HG03571 (cell line): ENCODE measurements around the gene FASTKD2.
A peak's percentile ranks its signal among the peaks of the same experiment; 100 is the strongest.
"Not testable (repeated sequence)": the region's sequence is repeated elsewhere in the genome, so short reads cannot be mapped to it uniquely, and the experiment has no call there.

Experiments used
- ATAC-seq: cut with Tn5 transposase; IDR thresholded peaks from one replicate; pipeline ENCODE4 v1.9.1; 2021; ENCODE audit not compliant: unreplicated experiment

Gene FASTKD2

DNA sequence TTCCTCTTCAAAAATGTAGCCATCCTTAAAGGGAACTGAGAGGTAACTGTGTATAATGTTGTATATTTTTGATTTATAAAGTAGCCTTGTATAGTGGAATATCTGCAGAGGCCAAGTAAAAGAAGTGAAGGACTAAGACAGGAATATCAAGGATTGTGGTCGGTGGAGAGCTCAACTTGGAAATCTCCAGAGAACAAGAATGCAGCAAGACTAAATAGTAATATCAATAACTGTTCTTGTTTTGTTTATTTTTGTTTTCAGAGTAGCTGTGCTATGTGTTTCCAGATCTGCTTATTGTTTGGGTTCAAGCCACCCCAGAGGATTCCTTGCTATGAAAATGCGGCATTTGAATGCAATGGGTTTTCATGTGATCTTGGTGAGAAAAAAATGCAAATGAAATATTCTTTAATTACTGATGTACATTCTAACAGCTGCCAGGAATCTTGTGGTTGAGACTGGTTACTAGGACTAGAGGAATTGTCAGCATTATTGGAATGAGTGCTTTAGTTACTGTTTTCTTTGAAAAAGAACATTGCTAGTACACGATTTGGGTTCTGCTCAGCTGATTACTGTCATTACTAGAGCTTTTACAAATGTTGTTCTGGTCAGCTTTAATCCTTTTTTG lies 25.0 kb downstream of the FASTKD2 start:
- ATAC-seq = no peak

DNA sequence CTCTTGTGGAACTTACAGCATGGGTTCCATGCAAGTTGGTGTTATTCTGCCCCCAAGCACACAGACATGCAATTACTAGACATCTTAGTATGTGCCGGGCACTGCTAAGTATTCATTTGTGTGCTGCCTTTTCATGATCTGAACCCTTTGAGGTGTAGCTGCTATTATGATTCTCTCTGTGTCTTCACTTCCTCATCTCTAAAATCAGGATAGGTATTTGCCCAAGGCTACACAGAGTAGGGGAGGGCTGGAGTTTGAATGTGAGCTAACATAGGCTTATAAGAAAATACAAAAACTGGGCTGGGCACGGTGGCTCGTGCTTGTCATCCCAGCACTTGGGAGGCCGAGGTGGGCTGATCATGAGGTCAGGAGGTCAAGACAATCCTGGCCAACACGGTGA lies 27.2 kb downstream of the FASTKD2 start:
- ATAC-seq = no peak

GRCh38 chr2:206797376-206797775 lies 32.0 kb downstream of the FASTKD2 start:
- ATAC-seq = no peak

DNA sequence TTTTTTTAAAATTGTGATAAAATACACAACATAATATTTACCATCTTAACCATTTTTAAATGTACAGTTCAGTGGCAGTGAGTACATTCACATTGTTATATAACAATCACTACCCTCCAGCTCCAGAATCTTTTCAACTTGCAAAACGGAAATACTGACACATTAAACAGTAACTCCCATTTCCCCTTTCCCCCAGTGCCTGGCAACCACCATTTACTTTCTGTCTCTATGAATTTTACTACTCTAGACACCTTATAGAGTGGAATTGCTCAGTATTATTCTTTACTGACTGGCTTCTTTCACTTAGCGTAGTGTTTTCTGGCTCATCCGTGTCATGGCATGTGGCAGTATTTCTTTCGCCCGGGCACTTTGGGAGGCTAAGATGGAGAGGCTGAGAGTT lies 32.6 kb downstream of the FASTKD2 start:
- ATAC-seq = peak; percentile 78

DNA sequence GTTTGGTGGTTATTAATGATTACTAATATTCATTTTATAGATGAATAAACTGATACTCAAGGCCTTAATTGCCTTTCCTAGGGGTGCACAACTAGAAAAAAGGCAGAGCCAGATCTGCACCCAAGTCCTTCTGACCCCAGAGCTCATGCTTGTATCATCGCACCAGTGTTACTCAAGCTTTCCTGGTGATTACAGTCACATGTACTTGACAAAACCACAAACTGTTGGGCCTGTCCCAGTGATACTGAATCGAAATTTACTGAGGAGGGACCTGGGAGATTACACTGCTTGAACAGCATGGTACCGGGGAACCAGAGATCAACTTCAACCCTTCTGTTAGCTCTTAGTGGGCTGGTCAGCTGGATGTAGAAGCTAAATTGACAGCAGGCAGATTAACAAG lies 33.7 kb downstream of the FASTKD2 start:
- ATAC-seq = no peak

DNA sequence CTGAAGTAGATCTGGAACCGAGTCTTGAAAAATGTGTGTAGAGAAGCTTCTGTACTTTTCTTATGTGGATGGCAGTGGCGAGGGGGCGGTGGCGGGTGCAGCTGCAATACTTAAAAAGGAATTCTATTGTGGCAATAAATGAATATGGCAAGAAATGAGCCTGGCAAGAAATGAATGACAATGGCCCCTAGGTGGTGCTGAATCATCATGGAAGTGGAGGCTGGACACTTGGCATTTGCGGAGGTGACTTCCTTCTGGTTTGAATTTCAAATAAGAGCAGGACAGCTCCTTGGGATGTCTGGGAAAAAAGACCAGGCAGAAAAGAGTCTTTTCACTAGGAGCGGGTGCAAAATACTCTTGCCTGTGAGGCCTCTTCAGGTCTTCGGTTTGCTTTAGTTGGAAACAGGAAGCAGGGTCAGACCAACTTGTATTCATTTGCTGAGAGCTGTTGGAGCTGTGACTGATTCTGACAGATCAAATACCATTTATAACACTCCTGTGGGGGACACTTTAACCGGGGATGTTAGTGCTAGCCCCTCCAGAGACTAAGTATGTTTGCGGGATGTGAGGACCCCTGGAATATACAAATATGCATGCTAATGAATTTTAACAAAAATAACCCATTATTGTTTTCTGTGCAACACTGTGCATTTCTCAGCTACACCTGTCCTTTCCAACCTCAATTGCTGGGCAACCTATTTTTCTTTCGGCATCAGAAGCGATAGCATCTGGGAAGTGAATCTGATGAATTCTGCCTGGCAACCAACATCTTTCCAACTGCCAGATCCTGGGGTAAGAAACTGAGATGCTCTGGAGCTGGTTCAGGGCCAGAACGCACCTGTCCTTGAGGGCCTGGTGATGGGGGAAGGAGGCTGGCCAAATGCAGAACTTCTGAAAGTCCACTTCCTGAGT lies 35.4 kb downstream of the FASTKD2 start:
- ATAC-seq = no peak

DNA sequence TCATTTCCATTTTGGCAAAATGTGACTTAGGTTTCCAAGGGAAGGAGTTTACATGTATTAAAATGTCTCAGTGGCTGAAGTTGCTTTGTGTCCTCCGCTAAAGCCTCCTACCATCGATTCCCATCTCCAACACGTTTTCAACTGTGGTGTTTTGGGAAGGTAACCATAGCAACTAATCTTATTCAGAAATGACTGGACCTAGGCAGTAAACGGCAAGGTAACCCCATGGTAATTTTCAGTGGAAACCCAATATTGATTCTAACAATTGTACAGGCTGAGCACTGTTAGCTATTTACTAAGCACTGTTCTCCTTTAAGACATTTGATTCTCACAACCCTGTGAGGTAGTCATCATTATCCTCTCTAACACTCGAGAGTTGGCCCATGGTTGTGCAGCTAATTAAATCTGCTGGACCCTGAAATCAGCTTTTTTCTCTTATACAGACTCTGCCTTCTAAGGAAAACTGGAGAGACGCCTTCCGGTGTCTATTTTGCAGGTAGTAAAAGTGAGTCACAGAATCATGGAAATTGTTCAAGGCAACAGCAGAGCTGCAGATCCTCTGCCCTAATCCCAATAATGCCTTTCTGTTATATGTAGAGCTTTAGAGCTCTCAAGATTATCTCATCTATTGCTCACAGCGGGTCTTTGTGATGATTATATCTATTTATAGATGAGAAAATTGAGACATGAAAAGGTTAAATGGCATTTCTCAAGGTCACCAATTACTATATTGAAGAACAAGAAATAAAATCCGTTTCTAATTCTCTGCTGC lies 36.2 kb downstream of the FASTKD2 start:
- ATAC-seq = no peak

- ATAC-seq = no peak
Observed at GRCh38 chr2:206802654-206803514, 37.5 kb downstream of the FASTKD2 start.

GRCh38 chr2:206804326-206804725 lies 38.9 kb downstream of the FASTKD2 start:
- no peak for ATAC-seq

DNA sequence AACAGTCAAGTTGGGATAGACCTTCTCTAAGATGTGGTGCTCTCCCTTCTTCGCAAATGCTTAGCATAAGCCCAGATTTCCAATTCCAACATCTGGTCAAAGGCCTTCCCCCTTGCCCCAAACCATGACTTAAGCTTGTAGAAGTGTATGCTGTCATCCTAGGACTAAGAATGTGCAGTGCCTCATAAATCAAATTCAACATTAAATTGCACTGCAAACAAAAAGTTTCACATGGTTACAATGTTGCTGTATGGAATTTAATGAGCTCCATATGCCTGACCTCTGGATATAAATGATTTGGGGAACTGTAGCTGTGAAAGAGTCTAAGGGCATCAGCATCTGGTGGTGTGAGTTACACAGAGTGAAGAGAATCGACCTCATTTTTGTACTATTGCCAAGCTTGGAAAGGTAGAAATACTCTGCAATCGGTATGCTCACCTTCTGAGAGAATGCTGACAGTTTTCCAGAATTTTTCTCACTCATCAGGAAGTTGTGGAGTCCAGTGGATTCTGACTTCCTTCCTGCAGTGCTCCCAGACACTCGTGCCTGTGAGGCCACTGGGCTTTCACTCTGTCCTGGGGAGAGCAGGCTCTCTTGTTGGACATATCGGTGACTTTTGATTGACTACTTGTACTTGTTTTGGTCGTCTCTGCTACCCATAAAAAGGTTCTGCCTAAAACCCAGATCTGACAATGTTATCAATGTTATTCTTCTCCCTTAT lies 40.6 kb downstream of the FASTKD2 start:
- no peak for ATAC-seq

DNA sequence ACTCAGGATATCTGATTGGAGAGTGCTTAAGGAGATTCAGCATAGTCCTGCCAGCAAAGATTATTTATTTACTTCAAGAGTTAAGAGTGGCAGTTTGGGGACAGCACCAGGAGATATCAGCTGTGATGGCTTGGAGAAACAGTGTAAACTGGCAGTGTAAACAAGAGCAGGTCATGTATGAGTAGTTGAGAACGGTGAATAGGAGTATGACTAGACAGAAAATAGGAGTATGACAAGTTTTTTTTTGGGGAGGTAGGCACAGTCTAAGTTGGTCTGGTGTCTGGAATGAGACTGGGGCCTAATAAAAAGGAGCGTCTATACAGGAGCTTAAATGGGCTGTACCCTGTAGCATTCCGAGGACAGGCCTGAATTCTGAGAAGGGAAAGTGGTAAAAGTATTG lies 42.2 kb downstream of the FASTKD2 start:
- ATAC-seq = not testable (repeated sequence)

GRCh38 chr2:206812471-206812870 lies 47.1 kb downstream of the FASTKD2 start:
- ATAC-seq = not testable (repeated sequence)

DNA sequence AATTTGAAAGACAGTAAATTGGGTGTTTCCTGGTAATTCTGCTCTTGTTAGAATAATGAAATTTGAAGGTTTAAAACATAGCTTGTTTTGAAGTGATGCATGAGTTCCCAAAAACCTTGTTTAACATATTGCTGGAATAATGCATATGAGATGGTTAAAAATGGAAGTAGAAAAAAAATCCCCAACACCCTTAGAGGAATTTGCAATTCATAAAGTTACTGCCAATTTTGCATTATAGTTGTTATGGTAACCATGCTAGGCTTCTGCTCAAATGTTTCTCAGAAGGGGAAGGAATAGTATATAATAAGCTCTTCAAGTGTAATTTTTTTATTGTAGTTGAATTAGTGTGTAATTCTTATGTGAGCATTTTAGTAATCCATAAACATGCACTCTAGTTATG lies 49.1 kb downstream of the FASTKD2 start:
- ATAC-seq = no peak

- no peak for ATAC-seq
Observed at GRCh38 chr2:206820807-206821206, 55.4 kb downstream of the FASTKD2 start.

DNA sequence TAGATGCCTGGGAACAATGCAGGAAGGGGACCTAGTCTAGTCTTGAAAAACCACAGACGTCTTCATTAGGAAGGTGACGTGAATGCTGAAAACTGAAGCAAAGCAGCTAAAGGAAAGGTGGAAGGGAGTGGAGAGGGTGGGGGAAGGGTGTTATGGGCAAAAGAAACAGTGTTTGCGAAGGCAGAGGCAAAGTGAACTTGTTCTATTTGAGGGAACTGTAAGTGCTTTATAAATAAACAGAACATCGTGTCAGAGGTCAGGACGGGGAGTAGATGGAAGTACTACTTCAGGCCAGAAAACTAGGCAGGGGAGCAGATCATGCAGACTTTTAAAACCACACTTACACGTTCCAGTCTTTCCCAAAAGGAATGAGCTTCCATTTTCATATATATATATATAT lies 57.8 kb downstream of the FASTKD2 start:
- ATAC-seq = no peak

DNA sequence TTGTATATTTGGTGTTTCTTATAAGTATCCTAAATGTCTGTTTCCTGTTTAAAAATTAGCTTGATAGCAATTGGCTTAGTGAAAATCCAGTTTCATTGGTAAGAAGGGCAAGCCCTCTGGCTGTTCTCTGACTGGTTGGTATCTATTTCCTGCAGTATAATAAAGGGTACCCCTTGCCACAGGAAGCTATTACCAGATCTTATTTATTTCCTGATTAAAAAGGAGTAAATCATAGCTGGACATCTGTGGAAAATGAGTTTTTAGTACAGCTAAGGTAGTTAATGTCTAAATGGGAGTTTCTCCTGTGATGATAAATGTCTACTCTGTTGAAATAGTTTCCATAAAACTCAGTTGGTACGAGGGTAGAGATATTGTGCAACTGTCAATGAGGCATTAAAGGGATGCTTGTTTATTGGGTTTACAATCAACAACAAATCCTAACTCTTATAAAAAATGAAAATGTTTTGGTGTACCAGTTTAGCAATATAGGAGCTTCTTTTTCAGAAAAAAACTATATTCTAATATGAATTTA lies 58.7 kb downstream of the FASTKD2 start:
- no peak for ATAC-seq

GRCh38 chr2:206824993-206825392 lies 59.6 kb downstream of the FASTKD2 start:
- no peak for ATAC-seq

- no peak for ATAC-seq
Observed at GRCh38 chr2:206831442-206831995, 66.1 kb downstream of the FASTKD2 start.

GRCh38 chr2:206832873-206833272 lies 67.5 kb downstream of the FASTKD2 start:
- no peak for ATAC-seq

- ATAC-seq = no peak
Observed at GRCh38 chr2:206833291-206833690, 67.9 kb downstream of the FASTKD2 start.
